NCI-H526 (cell line): ENCODE measurements around the gene COQ5.
"Not testable (repeated sequence)": the region's sequence is repeated elsewhere in the genome, so short reads cannot be mapped to it uniquely, and the experiment has no call there.

Experiments used
- DNase-seq, 2 experiments: peaks; one replicate each; lab custom pipeline; 2025; lab: John Stamatoyannopoulos, UW

COQ5 gene

DNA sequence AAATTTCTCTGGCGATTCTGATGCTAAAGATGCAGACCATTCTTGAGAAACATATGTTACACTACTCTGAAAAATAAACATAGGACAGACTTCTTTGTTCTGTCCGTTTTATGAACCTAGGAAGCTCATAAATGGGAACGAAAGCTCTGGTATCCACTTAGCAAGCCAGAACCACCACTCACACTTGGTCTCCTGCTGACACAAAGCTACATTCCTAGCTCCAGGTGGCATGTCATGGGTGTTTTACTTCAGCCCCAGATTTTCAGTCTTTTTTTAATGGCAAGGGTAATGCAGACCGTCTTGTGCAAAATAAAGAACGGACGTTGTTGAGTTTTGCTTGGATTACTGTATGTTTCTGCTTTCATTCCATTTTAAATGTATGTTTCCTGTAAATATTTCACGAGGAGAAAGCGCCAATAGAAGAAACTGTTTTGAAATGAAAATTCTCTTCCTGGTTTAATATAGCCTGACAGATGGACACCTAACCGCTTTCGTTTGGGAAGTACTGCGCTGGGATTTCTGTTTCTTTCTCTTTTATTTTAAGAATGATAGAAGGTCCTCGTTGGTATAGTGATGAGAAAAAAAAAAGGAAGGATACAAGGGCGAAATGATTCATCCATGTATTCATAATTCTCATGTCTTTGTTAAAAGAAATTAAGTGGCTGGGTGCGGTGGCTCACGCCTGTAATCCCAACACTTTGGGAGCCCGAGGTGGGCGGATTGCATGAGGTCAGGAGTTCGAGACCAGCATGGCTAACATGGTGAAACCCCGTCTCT, 871 bp upstream of the COQ5 start:
- DNase-seq = peak; percentile 18 to 50

DNA sequence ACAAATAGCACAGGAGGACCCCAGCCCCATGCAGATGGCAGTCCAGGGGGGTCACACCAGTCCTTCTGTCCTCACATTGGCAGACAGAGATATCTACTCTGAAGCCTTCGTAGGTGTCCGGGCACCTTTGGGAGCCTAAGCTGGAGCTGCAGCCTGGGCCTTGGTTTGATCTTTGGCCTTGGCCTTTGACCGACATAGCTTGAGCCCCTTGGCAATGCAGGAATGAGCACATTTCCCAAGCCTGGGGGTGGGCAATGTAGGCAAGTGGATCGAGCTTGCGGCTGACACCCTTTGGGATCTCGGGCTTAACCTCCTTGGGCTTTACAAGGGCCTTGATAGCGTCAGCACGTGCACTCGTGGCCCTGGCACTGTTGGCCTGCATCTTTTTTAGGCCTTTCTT, 6.4 kb downstream of the COQ5 start:
- DNase-seq = no peak

DNA sequence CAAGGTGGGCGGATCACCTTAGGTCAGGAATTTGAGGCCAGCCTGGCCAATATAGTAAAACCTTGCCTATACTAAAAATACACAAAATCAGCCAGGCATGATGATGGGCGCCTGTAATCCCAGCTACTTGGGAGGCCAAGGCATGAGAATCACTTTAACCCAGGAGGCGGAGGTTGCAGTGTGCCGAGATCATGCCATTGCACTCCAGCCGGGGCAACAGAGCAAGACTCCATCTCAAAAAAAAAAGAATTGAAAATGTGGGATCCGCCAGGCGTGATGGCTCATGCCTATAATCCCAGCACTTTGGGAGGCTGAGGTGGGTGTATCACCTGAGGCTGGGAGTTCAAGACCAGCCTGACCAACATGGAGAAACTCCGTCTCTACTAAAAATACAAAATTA, 9.6 kb downstream of the COQ5 start:
- not testable (repeated sequence) for DNase-seq

DNA sequence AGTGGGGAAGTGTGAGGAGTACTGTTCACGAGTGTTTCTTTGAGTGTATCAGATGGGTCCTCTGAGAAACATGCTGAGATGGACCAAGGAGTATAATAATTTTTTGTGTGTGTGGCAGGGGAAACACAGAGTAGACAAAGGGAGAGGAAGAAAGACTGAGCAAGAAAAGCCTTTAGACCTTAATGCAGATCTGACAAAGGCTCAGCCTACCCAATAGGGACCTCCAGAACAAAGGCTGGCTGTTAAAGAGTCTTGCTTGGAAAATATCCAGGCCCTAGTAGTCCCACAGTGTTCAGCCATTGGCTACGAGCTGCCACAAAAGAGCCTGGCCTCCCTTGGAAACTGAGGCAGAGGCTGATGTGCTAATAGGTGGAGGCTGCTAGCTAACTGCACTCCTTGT, 13.5 kb downstream of the COQ5 start:
- no peak for DNase-seq

DNA sequence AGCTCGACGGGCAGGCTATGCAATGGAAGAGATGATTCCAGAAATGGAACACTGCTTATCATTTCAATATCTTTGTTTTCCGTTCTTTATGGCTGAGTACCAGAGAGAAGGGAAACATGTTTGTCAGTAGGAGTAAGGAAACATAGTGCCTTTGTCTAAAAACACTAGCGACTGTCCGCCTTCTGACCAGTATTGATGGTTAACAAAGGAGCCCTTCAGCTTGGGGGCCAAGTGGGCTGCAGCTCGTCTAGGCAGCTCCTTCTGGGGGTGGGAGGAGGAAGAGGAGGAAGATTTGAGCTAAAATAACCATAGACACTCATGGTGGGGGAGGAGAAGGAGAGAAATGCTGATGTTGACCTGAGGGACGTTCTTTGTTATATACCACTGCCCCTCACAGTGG, 15.0 kb downstream of the COQ5 start:
- no peak for DNase-seq

DNA sequence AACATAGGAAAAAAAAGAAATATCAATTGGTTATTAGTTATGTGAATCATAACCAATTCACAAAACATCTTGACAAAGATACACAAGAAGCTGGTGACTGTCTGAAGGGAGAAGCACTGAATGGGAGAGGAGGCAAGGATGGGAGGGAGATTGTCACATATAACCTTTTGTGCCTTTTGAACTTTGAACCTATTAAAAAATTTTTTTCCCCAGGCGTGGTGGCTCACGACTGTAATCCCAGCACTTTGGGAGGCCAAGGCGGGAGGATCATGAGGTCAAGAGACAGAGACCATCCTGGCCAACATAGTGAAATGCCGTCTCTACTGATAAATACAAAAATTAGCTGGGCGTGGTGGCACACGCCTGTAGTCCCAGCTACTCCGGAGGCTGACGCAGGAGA, 20.4 kb downstream of the COQ5 start:
- no peak for DNase-seq

DNA sequence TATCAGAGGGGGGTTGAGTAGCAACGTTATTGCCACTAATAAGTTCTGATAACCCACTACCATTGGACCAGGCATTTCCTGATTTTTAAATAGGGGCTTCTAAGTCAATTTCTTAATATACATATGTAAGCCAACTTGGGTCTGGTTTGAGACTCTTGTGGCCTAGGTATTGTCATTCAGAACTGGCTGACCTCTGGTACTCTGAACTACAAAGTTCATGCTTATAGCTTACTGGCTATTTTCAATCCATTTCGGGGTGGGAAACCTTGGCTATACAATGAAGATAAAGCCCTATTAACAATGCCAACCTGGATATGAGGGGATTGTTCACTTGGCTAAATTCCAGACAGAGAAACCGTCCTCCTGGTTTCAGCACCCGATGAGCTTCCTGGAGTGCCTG, 24.4 kb downstream of the COQ5 start:
- no peak for DNase-seq

DNA sequence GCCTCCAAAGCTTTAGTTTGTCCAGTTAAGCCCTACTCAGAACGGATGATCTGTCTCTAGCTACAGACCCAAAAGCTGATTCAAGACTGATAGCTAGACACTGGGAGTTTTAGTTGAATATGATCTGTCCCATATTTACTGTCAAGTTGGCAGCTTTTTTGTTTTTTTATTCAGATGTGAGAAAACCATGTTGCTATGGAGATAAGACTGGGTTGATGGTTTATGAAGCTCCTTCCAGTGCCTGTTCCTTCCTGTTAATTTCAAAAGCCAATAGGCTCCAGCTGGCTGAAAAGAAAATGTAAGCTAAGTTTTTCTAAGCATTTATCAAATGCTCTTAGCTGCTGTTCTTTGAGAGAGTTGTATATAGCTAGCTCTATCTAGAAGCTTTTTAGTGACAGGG, 28.4 kb downstream of the COQ5 start:
- DNase-seq = no peak

DNA sequence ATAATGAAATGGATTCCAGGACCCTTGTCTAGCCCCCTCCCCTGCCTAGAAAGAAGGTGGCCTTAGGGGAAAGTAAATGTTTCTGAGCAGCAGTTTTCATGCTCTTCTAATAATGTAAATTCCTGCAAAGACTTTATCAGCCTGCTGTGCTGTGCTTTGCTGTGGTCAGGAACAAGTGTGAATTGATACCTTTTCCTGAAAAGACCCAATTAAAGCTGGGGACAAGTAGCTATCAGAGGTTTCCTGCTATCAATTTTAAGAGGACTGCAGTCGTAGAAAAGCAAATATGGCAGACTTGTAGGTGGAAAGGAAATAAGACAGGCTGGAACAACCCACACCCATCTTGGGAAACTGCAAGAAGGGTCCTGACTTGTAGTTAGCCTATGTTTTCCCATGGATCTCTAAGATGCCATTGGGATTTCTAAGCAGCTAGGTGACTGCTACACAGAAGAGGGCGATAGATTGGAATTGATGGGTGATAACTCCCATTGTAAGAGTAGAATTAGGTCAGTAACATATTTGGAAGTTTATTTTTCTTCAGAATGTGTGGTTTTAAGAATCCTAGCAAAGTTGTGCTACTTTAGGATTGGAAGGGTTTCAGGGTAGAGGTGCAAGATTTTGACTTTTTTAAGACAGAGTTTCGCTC, 30.0 kb downstream of the COQ5 start:
- no peak for DNase-seq

DNA sequence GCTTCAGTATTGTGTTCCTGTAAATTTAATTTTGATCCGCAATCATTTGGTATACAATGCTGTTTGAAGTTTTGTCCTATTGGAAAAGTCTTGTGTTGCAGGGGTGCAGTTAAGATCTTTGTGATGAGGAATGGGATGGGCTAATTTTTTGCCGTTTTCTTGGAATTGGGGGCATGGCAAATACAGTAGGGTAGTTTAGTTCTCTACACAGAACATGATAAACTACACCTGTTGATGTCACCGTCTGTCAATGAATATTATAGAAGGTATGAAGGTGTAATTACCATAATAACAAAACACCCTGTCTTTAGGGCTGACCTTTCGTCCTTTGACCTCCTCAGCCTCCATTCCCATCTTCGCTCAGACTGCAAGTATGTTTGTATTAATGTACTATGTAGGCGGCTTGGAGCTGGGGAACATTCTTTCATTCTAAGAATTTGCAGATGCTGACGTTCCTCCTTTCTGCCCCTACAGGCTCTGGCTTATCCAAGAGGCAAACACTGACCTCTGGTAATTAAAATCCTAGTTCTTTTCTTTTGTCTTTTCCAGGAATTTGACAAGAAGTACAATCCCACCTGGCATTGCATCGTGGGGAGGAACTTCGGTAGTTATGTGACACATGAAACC, 31.3 kb downstream of the COQ5 start:
- no peak for DNase-seq

DNA sequence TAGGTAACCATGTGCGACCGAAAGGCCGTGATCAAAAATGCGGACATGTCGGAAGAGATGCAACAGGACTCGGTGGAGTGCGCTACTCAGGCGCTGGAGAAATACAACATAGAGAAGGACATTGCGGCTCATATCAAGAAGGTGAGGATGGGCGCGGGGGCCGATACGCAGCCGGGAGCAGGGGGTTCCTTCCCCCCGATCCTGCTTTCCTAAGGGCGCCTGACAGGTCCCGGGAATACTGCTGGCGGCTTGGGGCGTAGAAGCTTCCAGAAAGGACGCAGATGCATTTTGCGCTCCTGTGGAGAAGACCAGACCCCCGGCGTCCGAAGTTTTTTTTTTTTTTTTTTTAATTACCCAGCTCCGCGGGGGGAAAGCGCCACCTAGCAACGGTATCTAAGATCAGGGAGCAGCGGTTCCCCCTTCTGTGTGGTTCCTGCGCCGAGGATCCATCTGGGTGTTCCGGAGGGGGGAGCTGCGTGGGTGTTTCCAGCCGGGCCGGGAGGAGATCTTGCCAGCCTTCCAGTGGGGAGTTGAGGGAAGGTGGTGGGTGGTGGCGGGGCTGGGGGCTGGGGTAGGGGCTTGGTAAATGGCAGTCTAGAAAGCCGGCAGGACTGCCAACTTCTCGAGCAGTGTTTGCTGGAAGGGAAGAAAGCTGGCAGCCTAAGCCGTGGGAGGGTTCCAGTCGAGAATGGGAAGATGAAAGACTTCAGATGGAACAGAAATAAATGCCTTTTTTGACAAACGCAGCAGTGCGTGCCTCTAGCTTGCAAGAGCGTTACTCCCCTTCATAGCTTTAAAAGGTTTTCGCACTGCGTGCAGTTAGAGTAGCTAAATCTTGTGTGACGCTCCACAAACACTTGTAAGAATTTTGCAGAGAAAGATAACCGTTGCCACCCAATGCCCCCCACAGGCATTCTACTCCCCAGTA, 32.3 kb downstream of the COQ5 start:
- DNase-seq = peak in 1 of 2 experiments; percentile 56

DNA sequence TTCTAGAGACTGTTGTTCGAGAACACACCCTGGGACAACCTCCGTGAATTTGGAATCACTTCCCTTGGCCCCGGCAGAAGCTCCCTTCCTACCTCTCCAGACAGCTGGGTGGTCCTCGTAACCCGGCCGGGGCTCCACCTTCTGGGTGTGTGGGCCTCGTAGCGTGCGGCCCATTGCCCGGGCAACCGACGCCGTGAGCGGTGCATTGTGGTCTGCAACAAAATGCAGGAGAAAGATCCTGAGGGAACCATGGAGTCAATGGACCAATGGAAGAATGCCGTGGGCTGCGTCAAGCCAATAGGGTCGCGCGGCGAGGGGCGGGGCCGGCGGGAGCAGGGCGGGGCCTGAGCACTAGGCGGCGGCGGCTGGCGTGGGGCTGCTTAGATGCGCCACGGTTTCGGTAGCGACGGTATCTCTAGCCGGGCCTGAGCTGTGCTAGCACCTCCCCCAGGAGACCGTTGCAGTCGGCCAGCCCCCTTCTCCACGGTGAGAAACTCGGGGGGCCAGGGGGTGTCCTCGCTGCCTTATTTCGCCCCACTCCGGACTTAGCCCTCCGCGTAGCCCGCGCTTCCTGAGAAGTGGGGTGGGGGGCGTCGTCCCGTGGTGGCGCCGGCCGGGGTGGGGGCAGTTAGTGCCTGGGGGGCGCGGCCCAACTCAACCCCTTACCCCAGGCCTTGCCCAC, 33.1 kb downstream of the COQ5 start, which contains the start of gene DYNLL1:
TSS of gene DYNLL1 (plus strand) at position 383 of the 682 bp plus-strand sequence. CDS start 309 bp downstream, outside the sequence.
- peak; percentile 90 to 98 for DNase-seq

DNA sequence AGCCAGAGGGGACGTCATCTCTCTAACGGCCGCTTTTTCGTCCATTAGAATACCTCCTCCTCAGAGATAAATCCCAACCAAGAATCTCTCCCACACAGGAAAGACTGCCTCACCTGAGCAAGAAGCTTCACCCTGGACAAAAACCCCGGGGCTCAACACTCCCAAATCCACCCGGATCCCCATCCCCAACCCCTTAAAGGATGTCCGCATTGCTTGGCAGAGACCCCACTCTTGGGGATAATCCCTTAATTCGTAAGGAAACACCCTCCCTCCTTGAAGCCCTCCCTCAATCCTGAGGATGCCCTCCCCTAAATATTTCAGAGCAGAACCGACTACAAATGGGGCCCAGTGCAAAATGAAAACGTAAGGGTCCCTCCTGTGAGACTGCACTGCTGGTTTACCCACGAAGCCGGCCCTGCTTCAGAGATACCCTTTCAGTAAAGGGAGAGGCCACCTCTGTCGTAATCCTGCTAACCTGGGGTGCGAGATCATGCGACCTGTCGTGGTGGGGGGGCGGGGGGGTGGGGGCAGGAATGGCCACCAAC, 33.7 kb downstream of the COQ5 start:
- peak in 1 of 2 experiments; percentile 28 for DNase-seq

DNA sequence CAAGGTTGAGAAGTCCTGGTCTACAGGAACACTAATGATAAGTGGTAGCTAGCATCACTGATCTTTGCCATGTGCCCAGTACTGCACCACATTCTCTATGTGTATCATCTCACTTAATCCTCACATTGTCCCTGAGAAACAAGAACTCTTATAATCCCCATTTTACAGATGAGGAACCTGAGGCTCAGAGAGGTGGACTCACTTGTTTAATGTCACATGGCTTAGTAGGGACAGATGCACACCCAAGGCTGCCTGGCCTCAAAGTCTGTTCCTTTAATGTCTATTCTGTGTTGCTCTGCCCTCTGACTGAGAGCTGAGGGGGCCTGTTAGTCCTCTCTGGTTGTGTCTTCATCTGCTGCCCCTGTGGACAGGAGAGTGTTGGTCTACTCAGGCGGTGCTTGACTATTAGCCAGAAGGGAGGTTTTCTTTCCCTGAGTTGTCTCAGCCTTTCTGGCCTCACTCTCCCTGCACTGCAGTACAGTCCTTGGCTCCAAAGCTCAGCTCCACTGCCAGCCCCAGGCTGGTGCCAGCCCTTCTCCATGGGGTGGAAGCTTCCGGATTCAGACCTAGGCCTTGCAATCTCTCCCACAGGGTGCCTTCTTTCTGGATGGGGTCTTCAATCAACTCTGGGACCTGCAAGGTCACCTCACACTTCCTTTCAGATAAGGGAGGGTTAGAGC, 38.0 kb downstream of the COQ5 start:
- DNase-seq = no peak

DNA sequence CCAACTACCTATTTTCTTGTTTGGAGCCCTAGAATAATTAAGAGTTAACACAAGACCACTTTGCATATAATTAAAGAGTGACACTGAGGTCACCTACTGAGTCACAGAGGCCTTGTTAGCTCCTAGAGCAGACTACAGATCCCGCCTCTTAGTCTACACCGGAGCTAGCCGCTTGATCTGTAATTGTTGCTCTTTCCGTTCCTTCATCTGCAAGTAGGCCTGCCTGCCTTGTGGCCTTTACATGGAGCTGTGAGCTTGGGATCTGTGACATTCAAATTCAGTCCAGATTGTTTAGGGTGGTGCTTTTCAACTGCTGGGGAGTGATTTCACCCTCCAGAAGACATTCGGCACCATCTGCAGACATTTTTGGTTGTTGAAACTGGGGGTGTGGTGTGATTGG, 38.6 kb downstream of the COQ5 start:
- no peak for DNase-seq

DNA sequence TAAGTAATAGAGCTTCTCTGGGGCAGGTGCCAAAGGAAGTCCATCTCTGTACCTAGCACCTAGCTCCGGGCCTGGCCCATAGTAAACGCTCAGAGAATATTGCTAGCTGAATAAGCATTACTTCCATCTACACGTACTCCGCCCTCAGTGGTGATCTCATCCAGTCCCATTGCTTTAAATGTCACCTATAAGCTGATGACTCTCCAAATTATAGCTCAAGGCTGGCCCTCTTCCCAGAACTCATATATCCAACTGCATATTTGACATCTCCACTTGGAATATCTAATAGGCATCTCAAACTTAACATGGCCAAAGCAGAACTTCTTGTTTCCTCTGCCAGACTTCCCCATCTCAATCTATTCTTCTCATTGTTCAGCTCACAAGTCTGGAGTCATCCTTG, 39.9 kb downstream of the COQ5 start:
- DNase-seq = no peak

DNA sequence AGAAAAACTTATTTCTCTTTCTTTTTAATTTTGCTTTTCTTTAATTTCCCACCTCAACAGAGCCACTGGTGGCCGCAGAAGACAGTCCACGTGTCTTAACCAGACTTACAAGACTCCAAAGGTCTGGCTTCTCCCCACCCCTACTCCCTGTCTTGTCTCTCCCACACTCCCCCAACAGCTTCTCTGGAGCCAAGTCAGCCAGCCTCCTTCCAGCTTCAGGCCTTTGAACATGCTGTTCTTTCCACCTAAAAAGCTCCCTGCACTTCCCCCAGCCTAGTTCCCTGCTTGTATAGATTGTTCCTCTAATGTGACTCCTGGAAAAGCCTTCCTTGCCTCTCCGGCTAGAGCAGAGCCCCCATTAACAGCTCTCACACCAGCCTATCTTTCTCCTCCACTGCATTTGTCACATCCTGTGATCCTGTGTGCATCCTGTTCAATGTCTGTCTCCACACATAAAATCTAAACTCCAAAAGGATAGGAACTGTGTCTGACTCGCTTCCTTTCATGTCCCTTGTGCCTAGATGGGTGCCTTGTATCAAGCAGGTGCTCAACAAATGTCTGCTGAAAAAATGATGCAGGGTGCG, 40.8 kb downstream of the COQ5 start:
- DNase-seq = no peak

DNA sequence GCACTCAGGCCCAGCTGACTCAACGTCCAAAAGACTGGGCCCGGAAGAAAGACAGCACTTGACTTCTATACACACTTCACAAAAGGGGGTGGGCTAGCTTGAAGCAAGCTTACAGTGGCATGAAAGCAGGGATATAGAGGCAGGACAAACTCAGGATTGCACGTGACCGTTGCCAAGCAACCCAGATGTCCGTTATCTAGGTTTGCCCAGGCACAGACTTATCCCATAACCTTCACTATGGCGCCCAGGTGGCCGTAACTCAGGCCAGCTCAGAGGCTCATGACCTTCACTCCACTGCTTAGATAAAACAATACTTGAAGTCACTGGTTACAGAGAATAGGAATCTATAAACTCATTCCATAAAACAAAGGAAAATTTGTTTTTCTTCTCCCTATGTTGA, 41.4 kb downstream of the COQ5 start:
- not testable (repeated sequence) for DNase-seq

DNA sequence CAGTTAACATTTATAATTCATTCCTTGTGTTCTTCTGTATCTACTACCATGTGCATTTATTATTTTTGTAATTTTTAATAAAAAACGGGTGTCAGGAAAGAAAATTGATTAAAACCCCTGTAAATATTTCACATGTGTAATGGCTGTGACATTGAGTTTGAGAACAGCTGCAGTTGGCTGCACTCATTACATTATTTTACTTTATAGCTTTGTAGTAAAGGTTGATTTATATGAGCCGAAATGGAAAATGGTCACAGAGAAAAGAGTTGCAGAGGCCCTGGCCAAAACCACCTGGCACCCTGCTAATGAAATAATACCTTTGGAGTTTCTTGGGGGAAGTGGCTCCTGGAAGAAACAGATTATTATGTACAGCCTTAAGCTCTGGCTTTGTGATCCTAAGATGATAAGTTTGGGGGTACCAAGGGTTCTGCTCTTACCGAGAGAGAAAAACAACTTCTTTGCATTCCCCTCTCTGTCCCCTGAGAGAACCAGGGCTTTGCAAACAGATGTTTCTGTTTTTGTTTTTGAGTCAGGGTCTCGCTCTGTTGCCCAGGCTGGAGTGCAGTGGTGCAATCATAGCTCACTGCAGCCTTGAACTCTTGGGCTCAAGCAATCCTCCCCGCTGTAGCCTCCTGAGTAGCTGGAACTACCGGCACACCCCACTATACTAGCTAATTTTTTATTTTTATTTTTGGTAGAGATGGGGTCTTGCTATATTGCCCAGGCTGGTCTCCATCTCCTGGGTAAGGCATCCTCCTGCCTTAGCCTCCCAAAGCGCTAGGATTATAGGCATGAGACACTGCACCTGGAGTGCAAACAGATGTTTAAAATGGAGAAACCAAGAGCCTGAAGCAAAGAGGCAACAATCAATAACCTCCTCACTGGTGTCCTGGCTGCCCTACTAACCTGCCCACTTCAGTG, 42.7 kb downstream of the COQ5 start:
- no peak for DNase-seq
